Measurements from ENCODE around the gene AP4M1.

- TF ChIP-seq SP2 (IDR thresholded peaks at IDR 0.05; ENCODE audit: extremely low read depth, low read depth, low read length, poor library complexity, severe bottlenecking) (no peak), ZC3H4 (CRISPR knock-in tag; IDR thresholded peaks at IDR 0.05; ENCODE audit: borderline replicate concordance) (no peak)
These were observed 26.6 kb upstream of the AP4M1 start for GRCh38 chr7:100074841-100075240.

Measured in K562 (cell line).